A673 (cell line): ENCODE results near the gene OGFOD1. TPM values are rescaled to one million over a fixed set of nuclear protein-coding genes. Genes with fewer than 3 reads are reported as not detected.

Experiments
- BruUV-seq: library from RNA; stranded (reverse); fragments of 400-500 nt; replicated peaks from 2 replicates; lab custom pipeline; 2021; lab: Mats Ljungman, UMichigan
- CTCF ChIA-PET: fragments of 300-600 bp; sonication (Branson Sonifier 250); formaldehyde crosslinking; loops from one replicate; lab custom pipeline; 2022; ENCODE audit warnings: antibody characterized with exemption; lab: Charles Lee
- POLR2A ChIA-PET: fragments of 300-600 bp; sonication (Branson Sonifier 250); formaldehyde crosslinking; loops from one replicate; lab custom pipeline; 2022; ENCODE audit warnings: antibody characterized with exemption; ENCODE audit not compliant: low non-redundant PET; lab: Charles Lee
- DNase-seq: peaks from one replicate; pipeline ENCODE4 v3.0.0-alpha.2; 2015; ENCODE audit warnings: low spot score
- H3K27ac ChIP-seq: fragments of 200-600 bp; sonication (generic); 2 replicates; pipeline ENCODE4 v1.5.1; 2016; ENCODE audit warnings: mixed run types, low read depth, mild to moderate bottlenecking, mixed read lengths, antibody characterized with exemption, low read length; ENCODE audit not compliant: poor library complexity, severe bottlenecking
- H3K27me3 ChIP-seq: fragments of 200-600 bp; sonication (generic); replicated peaks from 2 replicates; pipeline ENCODE4 v1.6.1; 2017; ENCODE audit warnings: mixed run types, low read depth, mild to moderate bottlenecking, mixed read lengths, antibody characterized with exemption, low read length; ENCODE audit not compliant: insufficient read depth, poor library complexity
- H3K36me3 ChIP-seq: fragments of 200-600 bp; sonication (generic); 2 replicates; pipeline ENCODE4 v1.6.1; 2016; ENCODE audit warnings: mixed run types, mild to moderate bottlenecking, mixed read lengths, antibody characterized with exemption, low read length; ENCODE audit not compliant: insufficient read depth, poor library complexity, severe bottlenecking
- H3K4me1 ChIP-seq: fragments of 200-600 bp; sonication (generic); 2 replicates; pipeline ENCODE4 v1.6.1; 2017; ENCODE audit warnings: mixed run types, mild to moderate bottlenecking, mixed read lengths, antibody characterized with exemption, low read length; ENCODE audit not compliant: insufficient read depth, poor library complexity, severe bottlenecking
- H3K4me3 ChIP-seq: fragments of 200-600 bp; sonication (generic); 2 replicates; pipeline ENCODE4 v1.5.1; 2016; ENCODE audit warnings: low read depth, mixed run types, mild to moderate bottlenecking, mixed read lengths, low read length; ENCODE audit not compliant: poor library complexity, severe bottlenecking
- H3K9me3 ChIP-seq: fragments of 200-600 bp; sonication (generic); 2 replicates; pipeline ENCODE4 v1.6.1; 2016; ENCODE audit warnings: mixed run types, low read depth, mild to moderate bottlenecking, mixed read lengths, antibody characterized with exemption, low read length; ENCODE audit not compliant: poor library complexity, severe bottlenecking
- EZH2 ChIP-seq: fragments of 200-600 bp; sonication (generic); IDR thresholded peaks from 2 replicates; pipeline ENCODE4 v1.6.1; 2017; ENCODE audit warnings: borderline replicate concordance, low read depth, mild to moderate bottlenecking, mixed read lengths, antibody characterized with exemption, low read length; ENCODE audit not compliant: poor library complexity, severe bottlenecking
- intact Hi-C: fragments of 100-400 bp; cut with micrococcal nuclease; formaldehyde crosslinking; loops from one replicate; pipeline ENCODE4 v1.10.0; 2022; ENCODE audit not compliant: unreplicated experiment
- total RNA-seq: library from RNA; stranded (reverse); gene quantifications from 2 replicates; pipeline ENCODE4 v1.2.3, GENCODE V29; 2021
- TF ChIP-seq, protein P1 (sequence below): fragments of 300-800, 200-600 bp; sonication (generic); conservative IDR thresholded peaks from 2 replicates; pipeline ENCODE4 v1.5.1; 2017; ENCODE audit warnings: low read depth, mild to moderate bottlenecking, antibody characterized with exemption, low read length, moderate library complexity, mixed read lengths

Gene OGFOD1
- total RNA-seq, 1 experiment from 2014 or later: 78.1 TPM

DNA sequence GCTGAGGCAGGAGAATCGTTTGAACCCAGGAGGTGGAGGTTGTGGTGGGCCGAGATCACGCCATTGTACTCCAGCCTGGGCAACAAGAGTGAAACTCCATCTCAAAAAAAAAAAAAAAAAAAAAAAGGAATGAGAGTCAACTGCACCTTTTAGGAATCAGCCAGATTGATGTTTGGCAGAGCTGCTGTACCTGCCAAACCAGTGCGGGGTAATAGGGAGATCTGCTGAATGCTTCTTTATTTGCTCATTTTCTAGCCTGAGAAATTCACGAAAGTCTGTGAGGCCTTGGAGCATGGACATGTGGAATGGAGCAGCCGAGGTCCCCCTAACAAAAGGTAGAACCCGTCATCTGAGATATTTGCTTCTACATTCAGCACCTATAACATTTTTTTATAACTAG lies 18.4 kb downstream of the OGFOD1 start:
- peaks cover 95% of the 10 kb centered on the region for H3K36me3 ChIP-seq
- intact Hi-C loops: no loop called here
- no peaks in the 10 kb centered on the region for H3K9me3 ChIP-seq
- H3K27ac ChIP-seq: no peak overlapping the region
- H3K4me1 ChIP-seq: peaks cover 3% of the 10 kb centered on the region
- H3K4me3 ChIP-seq: no peak overlapping the region
- no peak for DNase-seq
- CTCF ChIA-PET: no interaction called here
- POLR2A ChIA-PET: no interaction called here
- no peak for TF ChIP-seq EZH2
- TF ChIP-seq, protein P1, sequence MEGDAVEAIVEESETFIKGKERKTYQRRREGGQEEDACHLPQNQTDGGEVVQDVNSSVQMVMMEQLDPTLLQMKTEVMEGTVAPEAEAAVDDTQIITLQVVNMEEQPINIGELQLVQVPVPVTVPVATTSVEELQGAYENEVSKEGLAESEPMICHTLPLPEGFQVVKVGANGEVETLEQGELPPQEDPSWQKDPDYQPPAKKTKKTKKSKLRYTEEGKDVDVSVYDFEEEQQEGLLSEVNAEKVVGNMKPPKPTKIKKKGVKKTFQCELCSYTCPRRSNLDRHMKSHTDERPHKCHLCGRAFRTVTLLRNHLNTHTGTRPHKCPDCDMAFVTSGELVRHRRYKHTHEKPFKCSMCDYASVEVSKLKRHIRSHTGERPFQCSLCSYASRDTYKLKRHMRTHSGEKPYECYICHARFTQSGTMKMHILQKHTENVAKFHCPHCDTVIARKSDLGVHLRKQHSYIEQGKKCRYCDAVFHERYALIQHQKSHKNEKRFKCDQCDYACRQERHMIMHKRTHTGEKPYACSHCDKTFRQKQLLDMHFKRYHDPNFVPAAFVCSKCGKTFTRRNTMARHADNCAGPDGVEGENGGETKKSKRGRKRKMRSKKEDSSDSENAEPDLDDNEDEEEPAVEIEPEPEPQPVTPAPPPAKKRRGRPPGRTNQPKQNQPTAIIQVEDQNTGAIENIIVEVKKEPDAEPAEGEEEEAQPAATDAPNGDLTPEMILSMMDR: no peak
- no peaks in the 10 kb centered on the region for H3K27me3 ChIP-seq
- BruUV-seq: no TSS peak

DNA sequence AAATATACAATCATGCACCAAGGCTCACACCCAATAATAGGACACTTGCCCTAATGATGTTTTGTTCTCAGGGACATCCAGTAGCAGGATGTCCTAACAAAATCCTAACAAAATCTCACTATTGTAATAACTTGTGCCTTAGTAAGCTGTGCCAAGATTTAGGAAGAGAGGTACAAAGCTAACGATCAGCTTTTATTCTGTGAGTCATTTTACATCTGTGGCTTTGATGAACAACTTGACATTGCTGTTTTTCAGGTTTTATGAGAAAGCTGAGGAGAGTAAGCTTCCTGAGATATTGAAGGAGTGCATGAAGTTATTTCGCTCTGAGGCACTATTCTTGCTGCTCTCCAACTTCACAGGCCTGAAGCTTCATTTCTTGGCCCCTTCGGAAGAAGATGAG lies 18.9 kb downstream of the OGFOD1 start:
- no TSS peak for BruUV-seq
- Histone ChIP-seq H3K4me3 (no peak overlapping the region), H3K27me3 (no peaks in the 10 kb centered on the region), H3K27ac (no peak overlapping the region), H3K4me1 (peaks cover 8% of the 10 kb centered on the region), H3K36me3 (peaks cover 94% of the 10 kb centered on the region), H3K9me3 (no peaks in the 10 kb centered on the region)
- CTCF ChIA-PET: no interaction called here
- POLR2A ChIA-PET: no interaction called here
- no peak for DNase-seq
- TF ChIP-seq, protein P1: no peak
- no peak for TF ChIP-seq EZH2
- intact Hi-C loops: no loop called here

DNA sequence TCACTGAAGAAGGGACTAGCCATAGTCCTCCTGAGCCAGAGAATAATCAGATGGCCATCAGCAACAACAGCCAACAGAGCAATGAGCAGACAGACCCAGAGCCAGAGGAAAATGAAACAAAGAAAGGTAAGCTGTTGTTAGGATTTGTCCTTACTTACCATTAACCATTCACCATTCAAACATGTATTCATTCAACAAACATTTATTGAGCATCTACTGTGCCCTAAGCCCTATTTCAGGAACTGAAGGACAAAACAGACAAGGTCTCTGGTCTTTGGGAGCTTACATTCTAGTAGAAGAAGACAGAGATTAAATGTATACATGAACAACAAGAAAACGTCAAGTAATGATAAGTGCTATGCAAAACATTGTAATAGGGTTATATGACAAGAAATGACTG lies 19.3 kb downstream of the OGFOD1 start:
- intact Hi-C loops: no loop called here
- CTCF ChIA-PET: no interaction called here
- H3K36me3 ChIP-seq: peaks cover 92% of the 10 kb centered on the region

More for the DNA sequence above, 19.3 kb downstream of the OGFOD1 start:
- TF ChIP-seq EZH2: no peak
- TF ChIP-seq, protein P1: no peak
- H3K4me1 ChIP-seq: peaks cover 12% of the 10 kb centered on the region
- H3K9me3 ChIP-seq: no peaks in the 10 kb centered on the region
- DNase-seq: no peak
- POLR2A ChIA-PET: no interaction called here
- BruUV-seq: no TSS peak
- no peak overlapping the region for H3K4me3 ChIP-seq
- no peaks in the 10 kb centered on the region for H3K27me3 ChIP-seq
- no peak overlapping the region for H3K27ac ChIP-seq
